ENCODE results near the gene MGAT4A. TPM values are rescaled to one million over a fixed set of nuclear protein-coding genes. Genes with fewer than 3 reads are reported as not detected.

The MGAT4A gene
- total and polyA plus RNA-seq, 9 of the 15 experiments (the other 6 are each of a cell fraction or from before 2014, with no cell fraction given), result 0.03 to 0.53 (median 0.18) TPM; not detected in 2

GRCh38 chr2:98614024-98614739, 116.8 kb downstream of the MGAT4A start:
- H2AFZ ChIP-seq (ENCODE audit: low read depth, low read length), result no peak overlapping the region
- POLR2A ChIA-PET, result interaction anchor here (1.6 kb wide), 1 partner anchor 13 kb away, joined by 5 read pairs; no protein-coding TSS in a partner anchor
- no TSS peak for BruUV-seq (replicated peaks)
- no peaks in the 10 kb centered on the region for H3K9me3 ChIP-seq (replicated peaks; ENCODE audit: control insufficient read depth, insufficient read depth, low read depth, low read length)
- H3K4me2 ChIP-seq (ENCODE audit: insufficient read depth, low read length), result no peak overlapping the region
- H3K4me1 ChIP-seq (replicated peaks in 1 of 2; ENCODE audit: control insufficient read depth in 2 of 2, insufficient read depth in 2 of 2, low read length in 2 of 2), result peaks cover 4 to 20% of the 10 kb centered on the region in 2 experiments; a peak in 4 of 5 replicates
- no peak overlapping the region for H3K9ac ChIP-seq (ENCODE audit: insufficient read depth in 1 of 2, low read depth in 2 of 2, low read length in 2 of 2)
- no peak for ATAC-seq
- no peaks in the 10 kb centered on the region; the same call in 1 of the 2 replicates for H4K20me1 ChIP-seq (replicated peaks; ENCODE audit: control insufficient read depth, insufficient read depth, low read length)
- no peak overlapping the region for H3K4me3 ChIP-seq
- H3K27me3 ChIP-seq (ENCODE audit: control insufficient read depth in 2 of 2, insufficient read depth in 2 of 2, low read length in 2 of 2), result no peaks in the 10 kb centered on the region
- peaks cover 16% of the 10 kb centered on the region for H3K79me2 ChIP-seq (ENCODE audit: control insufficient read depth, insufficient read depth, low read length)
- WGBS (ENCODE audit: insufficient coverage, low coverage, missing lambda C conversion rate), result 93% methylated on average over 8 of the region's 9 CpGs
- intact Hi-C loops (cut with micrococcal nuclease), result no loop called here
- no peak overlapping the region for H3K27ac ChIP-seq (ENCODE audit: extremely low read depth, low read depth, low read length)
- DNase-seq (ENCODE audit: extremely low read depth in 1 of 4, low spot score in 3 of 4), result no peak
- CTCF ChIA-PET (ENCODE audit: low intra/inter-chr PET ratio), result no interaction called here
- in situ Hi-C loops (cut with MboI), result no loop called here
- no peaks in the 10 kb centered on the region for H3K9me1 ChIP-seq (ENCODE audit: control insufficient read depth, insufficient read depth, low read length)
- TF ChIP-seq SNAPC5 (CRISPR knock-in tag; IDR thresholded peaks at IDR 0.05) (no peak), FOXA3 (CRISPR knock-in tag; conservative IDR thresholded peaks at IDR 0.05 in 1 of 2, IDR thresholded peaks at IDR 0.05 in 1 of 2) (no peak), RBM14 (IDR thresholded peaks at IDR 0.05; ENCODE audit: borderline replicate concordance, insufficient read depth, low read depth, low read length) (no peak), DDX20 (tag; IDR thresholded peaks at IDR 0.05; ENCODE audit: low read depth) (no peak), ARID2 (IDR thresholded peaks at IDR 0.05) (no peak), BRD9 (IDR thresholded peaks at IDR 0.05; ENCODE audit: low read depth, partially characterized antibody) (no peak)
- peaks cover 87% of the 10 kb centered on the region for H3K36me3 ChIP-seq (ENCODE audit: control insufficient read depth, insufficient read depth, low read length)
- no peak for FAIRE-seq

Measured in K562 (cell line).